Measurements from ENCODE around the gene METTL18.

GRCh38 chr1:169804941-169805340 lies 10.2 kb upstream of the METTL18 start:
- TF ChIP-seq CTCF (conservative IDR thresholded peaks at IDR 0.05; ENCODE audit: low read depth, low read length) (no peak), EZH2 (IDR thresholded peaks at IDR 0.05; ENCODE audit: low read length, unreplicated experiment) (no peak), EZH2phosphoT487 (IDR thresholded peaks at IDR 0.05; ENCODE audit: borderline replicate concordance, low read length) (no peak)
